GM23248 (cell line): ENCODE data around the gene SULT4A1.

Source experiments
- EZH2 ChIP-seq: fragments of 200-600 bp; sonication (generic); IDR thresholded peaks from 2 replicates; pipeline ENCODE4 v1.6.1; 2018; ENCODE audit warnings: antibody characterized with exemption, mild to moderate bottlenecking; ENCODE audit not compliant: insufficient read depth, poor library complexity, severe bottlenecking
- EZH2phosphoT487 ChIP-seq: fragments of 200-600 bp; sonication (generic); IDR thresholded peaks from 2 replicates; pipeline ENCODE4 v1.6.1; 2018; ENCODE audit warnings: antibody characterized with exemption, moderate library complexity, mild to moderate bottlenecking, low read depth; ENCODE audit not compliant: insufficient read depth

DNA sequence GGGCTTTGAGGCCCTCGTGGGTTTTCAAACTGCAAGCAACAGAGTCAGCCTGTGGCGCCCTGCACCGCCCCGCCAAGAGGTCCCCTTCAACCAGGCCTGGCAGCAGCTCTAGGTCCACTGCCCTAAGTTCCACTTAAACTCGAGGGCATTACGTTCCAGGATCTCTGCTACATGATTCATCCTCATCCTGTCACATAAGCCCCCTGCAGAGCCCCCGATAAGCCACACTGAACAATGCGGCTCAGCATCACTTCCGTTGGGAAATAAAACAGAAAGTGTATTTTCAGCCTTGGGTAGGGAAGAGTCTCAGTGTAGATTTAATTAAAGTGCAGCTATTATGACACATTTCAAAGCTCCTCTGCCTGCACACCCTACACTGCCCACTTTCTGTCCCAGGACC, 24.6 kb downstream of the SULT4A1 start:
- TF ChIP-seq EZH2phosphoT487 (no peak), EZH2 (no peak)
